HepG2 (cell line): Measurements from ENCODE around the gene PLK5. TPM values are rescaled to one million over a fixed set of nuclear protein-coding genes. Genes with fewer than 3 reads are reported as not detected.

Experiments used
- ATAC-seq: fragments of 200-7000 bp; cut with Tn5 transposase; 3 replicates; pipeline ENCODE4 v1.9.1; 2020; ENCODE audit warnings: mild to moderate bottlenecking, moderate library complexity
- BruUV-seq: library from RNA; stranded (reverse); fragments of 400-500 nt; replicated peaks from 2 replicates; lab custom pipeline; 2021; lab: Mats Ljungman, UMichigan
- CTCF ChIA-PET: fragments of 300-600 bp; formaldehyde crosslinking; extraction: SDS; loops from one replicate; lab custom pipeline; 2021; ENCODE audit warnings: low total read pairs, inconsistent platforms, low intra/inter-chr PET ratio; lab: Yijun Ruan, JAX
- POLR2A ChIA-PET: fragments of 350-600 bp; sonication (Branson Sonifier 250); formaldehyde crosslinking; loops from one replicate; lab custom pipeline; 2020; ENCODE audit warnings: antibody characterized with exemption, inconsistent platforms; lab: Yijun Ruan, JAX
- DNase-seq: peaks from one replicate; pipeline ENCODE4 v3.0.0-alpha.2; 2015; ENCODE audit warnings: low spot score
- FAIRE-seq: peaks from 3 replicates; lab custom pipeline; 2011; peaks lifted over from hg19 to GRCh38; lab: Jason Lieb, UNC
- H2AFZ ChIP-seq: one replicate; pipeline ENCODE4 v1.6.1; 2011; ENCODE audit warnings: low read length, inconsistent platforms
- H3K27ac ChIP-seq: fragments of 300-600 bp; 3 replicates; pipeline ENCODE4 v1.8.0; 2011; ENCODE audit warnings: mixed run types, mild to moderate bottlenecking, mixed read lengths, low read length, inconsistent platforms; ENCODE audit not compliant: insufficient read depth; ENCODE audit errors: extremely low read length
- H3K27me3 ChIP-seq, 2 experiments: fragments of 200-600 bp in 1 of 2; 2 replicates in 1 of 2; 3 replicates in 1 of 2; pipeline versions ENCODE4 v1.6.0 to v1.8.0; 2011; ENCODE audit warnings: low read length in 2 of 2, mild to moderate bottlenecking in 2 of 2, moderate library complexity in 2 of 2, inconsistent platforms in 1 of 2; ENCODE audit not compliant: insufficient read depth in 2 of 2, control insufficient read depth in 1 of 2
- H3K36me3 ChIP-seq, 2 experiments: fragments of 200-600 bp in 1 of 2; replicated peaks in 1 of 2; 2 replicates in 1 of 2; 3 replicates in 1 of 2; pipeline versions ENCODE4 v1.5.1 to v1.8.0; 2011; ENCODE audit warnings: low read length in 2 of 2, inconsistent platforms in 1 of 2; ENCODE audit not compliant: insufficient read depth in 2 of 2, control insufficient read depth in 1 of 2
- H3K4me1 ChIP-seq: 2 replicates; pipeline ENCODE4 v1.5.1; 2012; ENCODE audit warnings: low read length, inconsistent platforms; ENCODE audit not compliant: insufficient read depth
- H3K4me2 ChIP-seq: 2 replicates; pipeline ENCODE4 v1.6.0; 2011; ENCODE audit warnings: low read depth, low read length, inconsistent platforms
- H3K4me3 ChIP-seq, 3 experiments: fragments of 200-600 bp in 1 of 3; sonication (generic), shearing (Covaris generic) in 1 of 3; replicated peaks in 1 of 3; 2 replicates each; pipeline ENCODE4 v1.5.1; 2011 to 2016; ENCODE audit warnings: low read length in 3 of 3, inconsistent platforms in 2 of 3, low read depth in 2 of 3, mild to moderate bottlenecking in 2 of 3, control low read depth in 1 of 3, mixed read lengths in 1 of 3; ENCODE audit not compliant: insufficient read depth in 1 of 3
- H3K79me2 ChIP-seq: one replicate; pipeline ENCODE4 v1.6.1; 2011; ENCODE audit warnings: low read length, inconsistent platforms; ENCODE audit not compliant: insufficient read depth
- H3K9ac ChIP-seq: 2 replicates; pipeline ENCODE4 v1.6.0; 2011; ENCODE audit warnings: mild to moderate bottlenecking, low read depth, low read length, inconsistent platforms; ENCODE audit not compliant: insufficient read depth
- H3K9me3 ChIP-seq: 2 replicates; pipeline ENCODE4 v1.5.1; 2012; ENCODE audit warnings: mild to moderate bottlenecking, low read length
- H4K20me1 ChIP-seq: 2 replicates; pipeline ENCODE4 v1.6.0; 2011; ENCODE audit warnings: inconsistent platforms, mild to moderate bottlenecking, low read length, moderate library complexity; ENCODE audit not compliant: insufficient read depth
- FIP1L1 ChIP-seq: fragments of 200-400 bp; formaldehyde crosslinking; IDR thresholded peaks from 2 replicates; pipeline ENCODE4 v1.6.1; 2018; ENCODE audit warnings: low read depth, mild to moderate bottlenecking, low read length, moderate library complexity, borderline replicate concordance; ENCODE audit not compliant: insufficient read depth
- FOXJ3 ChIP-seq: sonication (generic); formaldehyde crosslinking; IDR thresholded peaks from 2 replicates; pipeline ENCODE4 v1.4.0; 2020; ENCODE audit warnings: missing genetic modification reagents, mild to moderate bottlenecking, borderline replicate concordance
- GABPA ChIP-seq, 2 experiments: IDR thresholded peaks; 2 replicates each; pipeline ENCODE4 v1.6.1; 2011 to 2016; ENCODE audit warnings: low read depth in 2 of 2, low read length in 1 of 2, missing biosample characterization in 1 of 2, missing genetic modification characterization in 1 of 2
- GABPB1 ChIP-seq: IDR thresholded peaks from 2 replicates; pipeline ENCODE4 v1.6.1; 2016; ENCODE audit warnings: mild to moderate bottlenecking, missing genetic modification reagents, moderate library complexity, missing compliant biosample characterization
- HNRNPLL ChIP-seq: fragments of 200-400 bp; formaldehyde crosslinking; IDR thresholded peaks from 2 replicates; pipeline ENCODE4 v1.6.1; 2017; ENCODE audit warnings: mild to moderate bottlenecking, low read depth, low read length; ENCODE audit not compliant: poor library complexity, severe bottlenecking
- KDM5B ChIP-seq: sonication (generic); formaldehyde crosslinking; IDR thresholded peaks from 2 replicates; pipeline ENCODE4 v1.4.0; 2020; ENCODE audit warnings: missing genetic modification reagents, mild to moderate bottlenecking, borderline replicate concordance
- MLX ChIP-seq: IDR thresholded peaks from 2 replicates; pipeline ENCODE4 v1.6.1; 2016
- SUZ12 ChIP-seq: fragments of 150-350 bp; IDR thresholded peaks from 2 replicates; pipeline ENCODE4 v1.6.1; 2014; ENCODE audit warnings: low read depth, low read length
- TEAD3 ChIP-seq: optimal IDR thresholded peaks from 2 replicates; pipeline ENCODE3; 2016; ENCODE audit warnings: borderline replicate concordance
- TRIM22 ChIP-seq: fragments of 450-650 bp; IDR thresholded peaks from 2 replicates; pipeline ENCODE4 v1.6.1; 2017
- ZFP91 ChIP-seq: sonication (generic); formaldehyde crosslinking; IDR thresholded peaks from 2 replicates; pipeline ENCODE4 v1.9.0; 2022; ENCODE audit warnings: missing genetic modification reagents, mild to moderate bottlenecking, borderline replicate concordance
- ZNF343 ChIP-seq: sonication (generic); formaldehyde crosslinking; IDR thresholded peaks from 2 replicates; pipeline ENCODE4 v1.4.0; 2020; ENCODE audit warnings: mild to moderate bottlenecking, missing genetic modification reagents
- ZNF713 ChIP-seq: sonication (generic); formaldehyde crosslinking; IDR thresholded peaks from 2 replicates; pipeline ENCODE4 v1.4.0; 2020; ENCODE audit warnings: mild to moderate bottlenecking, missing genetic modification reagents
- WGBS: methylation state at CpG from one replicate; pipeline ENCODE4 v1.1.6; 2017; ENCODE audit warnings: low lambda C conversion rate; 5-methylcytosine and 5-hydroxymethylcytosine counted together
- in situ Hi-C: cut with HindIII; loops from 2 replicates; pipeline ENCODE4 v1.10.0; 2017; ENCODE audit warnings: low pct_unique_long_range_greater_than_20kb; ENCODE audit not compliant: extremely low pct_ligation_motif_present
- intact Hi-C: fragments of 100-400 bp; cut with micrococcal nuclease; formaldehyde crosslinking; loops from one replicate; pipeline ENCODE4 v1.10.0; 2022; ENCODE audit not compliant: unreplicated experiment
- polyA plus RNA-seq, 8 experiments: library from polyadenylated mRNA; depleted of rRNA in 3 of 8; stranded (reverse) in 7 of 8; unstranded in 1 of 8; fragments of >200 nt; fragmentation: Illumina TruSeq in 4 of 8; extraction: Trizol in 4 of 8; gene quantifications; 2 replicates each; pipeline versions ENCODE4 v1.2.1 to v1.2.3, GENCODE V29; 2011 to 2016; ENCODE audit warnings: low read depth in 4 of 8, missing spikeins in 1 of 8, mixed read lengths in 1 of 8; ENCODE audit not compliant: insufficient read depth in 1 of 8
- total RNA-seq, 5 experiments: library from RNA; depleted of rRNA; stranded (reverse); fragments of >200 nt; fragmentation: Illumina TruSeq; extraction: Trizol; gene quantifications; 2 replicates each; pipeline ENCODE4 v1.2.3, GENCODE V29; 2016; ENCODE audit warnings: low read depth in 1 of 5
- TF ChIP-seq, protein P1 (sequence below): IDR thresholded peaks from 2 replicates; pipeline ENCODE4 v1.6.1; 2016; ENCODE audit warnings: missing genetic modification reagents, missing compliant biosample characterization
- TF ChIP-seq, protein P2 (sequence below): sonication (generic); formaldehyde crosslinking; IDR thresholded peaks from 2 replicates; pipeline ENCODE4 v1.4.0; 2020; ENCODE audit warnings: missing genetic modification reagents, borderline replicate concordance
- TF ChIP-seq, protein P3 (sequence below): sonication (generic); formaldehyde crosslinking; IDR thresholded peaks from 2 replicates; pipeline ENCODE4 v1.5.1; 2020; ENCODE audit warnings: missing genetic modification reagents, mild to moderate bottlenecking, borderline replicate concordance
- TF ChIP-seq, protein P4 (sequence below): sonication (generic); formaldehyde crosslinking; conservative IDR thresholded peaks from 2 replicates; pipeline ENCODE4 v1.5.0; 2020; ENCODE audit warnings: missing genetic modification reagents

Gene PLK5
- total and polyA plus RNA-seq, 2 of the 13 experiments (the other 11 are each of a cell fraction or from before 2014, with no cell fraction given), result not detected

GRCh38 chr19:1510442-1510806 lies 13.5 kb upstream of the PLK5 start:
- no TSS peak for BruUV-seq
- TF ChIP-seq, protein P1, sequence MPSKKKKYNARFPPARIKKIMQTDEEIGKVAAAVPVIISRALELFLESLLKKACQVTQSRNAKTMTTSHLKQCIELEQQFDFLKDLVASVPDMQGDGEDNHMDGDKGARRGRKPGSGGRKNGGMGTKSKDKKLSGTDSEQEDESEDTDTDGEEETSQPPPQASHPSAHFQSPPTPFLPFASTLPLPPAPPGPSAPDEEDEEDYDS (CRISPR knock-in tag), result no peak
- TF ChIP-seq ZFP91 (CRISPR knock-in tag) (no peak), GABPA (IDR thresholded peaks at IDR 0.05; ENCODE audit: low read depth, low read length) (no peak), GABPA (CRISPR knock-in tag; IDR thresholded peaks at IDR 0.05; ENCODE audit: low read depth) (no peak), TRIM22 (no peak), ZNF713 (CRISPR knock-in tag) (no peak), SUZ12 (no peak), MLX (CRISPR knock-in tag) (no peak), KDM5B (CRISPR knock-in tag) (no peak), FOXJ3 (CRISPR knock-in tag) (no peak), FIP1L1 (no peak), GABPB1 (CRISPR knock-in tag) (peak; percentile 11; the same call in 1 of the 2 replicates), TEAD3 (CRISPR knock-in tag) (peak; percentile 25), ZNF343 (CRISPR knock-in tag) (no peak), HNRNPLL (peak; percentile 88)
- TF ChIP-seq, protein P2, sequence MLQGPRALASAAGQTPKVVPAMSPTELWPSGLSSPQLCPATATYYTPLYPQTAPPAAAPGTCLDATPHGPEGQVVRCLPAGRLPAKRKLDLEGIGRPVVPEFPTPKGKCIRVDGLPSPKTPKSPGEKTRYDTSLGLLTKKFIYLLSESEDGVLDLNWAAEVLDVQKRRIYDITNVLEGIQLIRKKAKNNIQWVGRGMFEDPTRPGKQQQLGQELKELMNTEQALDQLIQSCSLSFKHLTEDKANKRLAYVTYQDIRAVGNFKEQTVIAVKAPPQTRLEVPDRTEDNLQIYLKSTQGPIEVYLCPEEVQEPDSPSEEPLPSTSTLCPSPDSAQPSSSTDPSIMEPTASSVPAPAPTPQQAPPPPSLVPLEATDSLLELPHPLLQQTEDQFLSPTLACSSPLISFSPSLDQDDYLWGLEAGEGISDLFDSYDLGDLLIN, result no peak
- TF ChIP-seq, protein P3, sequence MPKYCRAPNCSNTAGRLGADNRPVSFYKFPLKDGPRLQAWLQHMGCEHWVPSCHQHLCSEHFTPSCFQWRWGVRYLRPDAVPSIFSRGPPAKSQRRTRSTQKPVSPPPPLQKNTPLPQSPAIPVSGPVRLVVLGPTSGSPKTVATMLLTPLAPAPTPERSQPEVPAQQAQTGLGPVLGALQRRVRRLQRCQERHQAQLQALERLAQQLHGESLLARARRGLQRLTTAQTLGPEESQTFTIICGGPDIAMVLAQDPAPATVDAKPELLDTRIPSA (CRISPR knock-in tag), result no peak
- TF ChIP-seq, protein P4, sequence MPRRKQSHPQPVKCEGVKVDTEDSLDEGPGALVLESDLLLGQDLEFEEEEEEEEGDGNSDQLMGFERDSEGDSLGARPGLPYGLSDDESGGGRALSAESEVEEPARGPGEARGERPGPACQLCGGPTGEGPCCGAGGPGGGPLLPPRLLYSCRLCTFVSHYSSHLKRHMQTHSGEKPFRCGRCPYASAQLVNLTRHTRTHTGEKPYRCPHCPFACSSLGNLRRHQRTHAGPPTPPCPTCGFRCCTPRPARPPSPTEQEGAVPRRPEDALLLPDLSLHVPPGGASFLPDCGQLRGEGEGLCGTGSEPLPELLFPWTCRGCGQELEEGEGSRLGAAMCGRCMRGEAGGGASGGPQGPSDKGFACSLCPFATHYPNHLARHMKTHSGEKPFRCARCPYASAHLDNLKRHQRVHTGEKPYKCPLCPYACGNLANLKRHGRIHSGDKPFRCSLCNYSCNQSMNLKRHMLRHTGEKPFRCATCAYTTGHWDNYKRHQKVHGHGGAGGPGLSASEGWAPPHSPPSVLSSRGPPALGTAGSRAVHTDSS (CRISPR knock-in tag), result no peak

More at GRCh38 chr19:1510442-1510806, 13.5 kb upstream of the PLK5 start:
- Histone ChIP-seq H3K79me2 (no peaks in the 10 kb centered on the region), H3K27ac (no peak overlapping the region), H4K20me1 (no peaks in the 10 kb centered on the region), H3K9ac (no peak overlapping the region), H3K4me2 (peak overlapping the region; percentile 42), H2AFZ (no peak overlapping the region), H3K9me3 (no peaks in the 10 kb centered on the region), H3K4me3 (peak overlapping the region in 1 of 3 experiments; percentile 33; a peak in 1 of 6 replicates), H3K36me3 (no peaks in the 10 kb centered on the region), H3K4me1 (peaks cover 34% of the 10 kb centered on the region), H3K27me3 (peaks cover 0 to 9% of the 10 kb centered on the region in 2 experiments; a peak in 2 of 5 replicates)
- in situ Hi-C loops, result loop anchor here (5.0 kb wide), 1 partner anchor 53 kb away; no protein-coding TSS in a partner anchor
- 50% methylated on average over 14 of the region's 25 CpGs for WGBS
- ChIA-PET POLR2A (no interaction called here), CTCF (no interaction called here)
- no peak for DNase-seq
- no peak for ATAC-seq
- no peak for FAIRE-seq
- intact Hi-C loops, result no loop called here
